Activated effector memory CD4-positive, alpha-beta T cell treated with anti-CD3 and anti-CD28 coated beads, Interleukin-2, amount 50 U/mL, for 16 hours (primary cell): ENCODE measurements around the gene TANC1.

Source experiments
- DNase-seq: peaks from one replicate; pipeline ENCODE4 v3.0.0-alpha.2; 2020

Gene TANC1

GRCh38 chr2:158968396-158969161 is at the start of gene TANC1:
TANC1 (plus strand) TSS chr2:158968640; CDS start chr2:159065911, 97,271 bp downstream.
- DNase-seq: peak; percentile 78

GRCh38 chr2:158921599-158922408 is 46.6 kb upstream of the TANC1 start:
- DNase-seq: no peak

GRCh38 chr2:158922601-158923000 is 45.8 kb upstream of the TANC1 start:
- DNase-seq: no peak

GRCh38 chr2:158923180-158923594 is 45.3 kb upstream of the TANC1 start:
- no peak for DNase-seq

GRCh38 chr2:158923641-158924040 is 44.8 kb upstream of the TANC1 start:
- DNase-seq: no peak

GRCh38 chr2:158926478-158926948 is 41.9 kb upstream of the TANC1 start:
- DNase-seq: no peak

GRCh38 chr2:158928515-158928914 is 39.9 kb upstream of the TANC1 start:
- no peak for DNase-seq

GRCh38 chr2:158928965-158929364 is 39.5 kb upstream of the TANC1 start:
- DNase-seq: no peak

GRCh38 chr2:158931572-158931971 is 36.9 kb upstream of the TANC1 start:
- no peak for DNase-seq

- no peak for DNase-seq
These were observed 36.3 kb upstream of the TANC1 start for GRCh38 chr2:158932131-158932645.

- no peak for DNase-seq
These were observed 34.3 kb upstream of the TANC1 start for GRCh38 chr2:158934170-158934569.

GRCh38 chr2:158935617-158936016 is 32.8 kb upstream of the TANC1 start:
- no peak for DNase-seq

GRCh38 chr2:158936978-158937377 is 31.5 kb upstream of the TANC1 start:
- DNase-seq: no peak

- DNase-seq: no peak
These were observed 28.1 kb upstream of the TANC1 start for GRCh38 chr2:158940356-158940755.

GRCh38 chr2:158943973-158944372 is 24.5 kb upstream of the TANC1 start:
- DNase-seq: no peak

GRCh38 chr2:158948964-158949699 is 19.3 kb upstream of the TANC1 start:
- no peak for DNase-seq

- DNase-seq: no peak
These were observed 15.0 kb upstream of the TANC1 start for GRCh38 chr2:158953454-158953853.

GRCh38 chr2:158953926-158954763 is 14.3 kb upstream of the TANC1 start:
- DNase-seq: peak; percentile 75

GRCh38 chr2:158955842-158956365 is 12.5 kb upstream of the TANC1 start:
- DNase-seq: no peak

- DNase-seq: no peak
These were observed 10.1 kb upstream of the TANC1 start for GRCh38 chr2:158958365-158958764.

- no peak for DNase-seq
These were observed 8.2 kb upstream of the TANC1 start for GRCh38 chr2:158960193-158960592.

- no peak for DNase-seq
These were observed 6.4 kb upstream of the TANC1 start for GRCh38 chr2:158962074-158962473.
